Upper lobe of left lung (tissue), 6 donors: ENCODE data around the gene CRIP2. TPM values are rescaled to one million over a fixed set of nuclear protein-coding genes. Genes with fewer than 3 reads are reported as not detected.

ENCODE experiments used
- ATAC-seq, 2 donors: fragments of 200-7000 bp; cut with Tn5 transposase; one replicate each; pipeline ENCODE4 v1.9.1; 2022; ENCODE audit warnings: mild to moderate bottlenecking in 2 of 2, moderate library complexity in 2 of 2; ENCODE audit not compliant: low FRiP score in 2 of 2
- DNase-seq, 2 donors: peaks; one replicate each; pipeline ENCODE4 v3.0.0-alpha.2; 2019 to 2020
- H3K27ac ChIP-seq, 4 donors: fragments of 200-600 bp; sonication (generic); one replicate each; pipeline ENCODE4 v1.5.1; 2016 to 2019
- H3K27me3 ChIP-seq, 4 donors: fragments of 200-600 bp; sonication (generic); one replicate each; pipeline ENCODE4 v1.5.1; 2017 to 2019
- H3K36me3 ChIP-seq, 4 donors: fragments of 200-600 bp; sonication (generic); one replicate each; pipeline ENCODE4 v1.5.1; 2016 to 2019
- H3K4me1 ChIP-seq, 4 donors: fragments of 200-600 bp; sonication (generic); one replicate each; pipeline ENCODE4 v1.5.1; 2018 to 2019
- H3K4me3 ChIP-seq, 4 donors: fragments of 200-600 bp; sonication (generic); one replicate each; pipeline ENCODE4 v1.5.1; 2017 to 2019; ENCODE audit warnings: mild to moderate bottlenecking in 2 of 4, moderate library complexity in 1 of 4
- H3K9me3 ChIP-seq, 4 donors: fragments of 200-600 bp; sonication (generic); one replicate each; pipeline ENCODE4 v1.5.1; 2018 to 2019
- CTCF ChIP-seq, 6 experiments: fragments of 450-650 bp in 4 of 6; fragments of 200-600 bp in 2 of 6; sonication (generic) in 2 of 6; IDR thresholded peaks; one replicate each; pipeline ENCODE4 v1.5.1; 2016 to 2019; ENCODE audit warnings: antibody characterized with exemption in 6 of 6
- EP300 ChIP-seq, 4 donors: sonication (generic); formaldehyde crosslinking; IDR thresholded peaks; one replicate each; pipeline ENCODE4 v1.5.1; 2017; ENCODE audit warnings: antibody characterized with exemption in 4 of 4, control low read depth in 2 of 4
- POLR2A ChIP-seq, 4 donors: fragments of 450-650 bp; IDR thresholded peaks; one replicate each; pipeline ENCODE4 v1.5.1; 2016 to 2017; ENCODE audit warnings: antibody characterized with exemption in 4 of 4, mild to moderate bottlenecking in 2 of 4
- POLR2AphosphoS5 ChIP-seq, 2 donors: sonication (generic); formaldehyde crosslinking; IDR thresholded peaks; one replicate each; pipeline ENCODE4 v1.5.1; 2017; ENCODE audit warnings: antibody characterized with exemption in 2 of 2
- WGBS, 2 donors: methylation state at CpG; one replicate each; pipeline ENCODE4 v1.1.5; 2017 to 2018; 5-methylcytosine and 5-hydroxymethylcytosine counted together
- total RNA-seq, 6 donors: library from RNA; depleted of rRNA in 4 of 6; stranded (reverse); fragments of >200 nt in 4 of 6; gene quantifications; one replicate each; pipeline versions ENCODE4 v1.1.0 to v1.2.1, GENCODE V29; 2016 to 2021
- donor health status: DM: no; HTN: no; CAD: no; lungs with moderate emphysema.
- donor health status: DM: no; HTN: yes; CAD: no; lungs with severe emphysema.

The CRIP2 gene
- total RNA-seq, 6 donors from 2014 or later, result 55.5 to 422 (median 190) TPM

- Histone ChIP-seq H3K36me3 (peaks cover 0 to 8% (median 3%) of the 10 kb centered on the region in 4 donors), H3K9me3 (no peaks in the 10 kb centered on the region), H3K27me3 (peaks cover 0 to 3% (median 0%) of the 10 kb centered on the region in 4 donors), H3K4me3 (peak within 1 kb of the TSS; percentile 69 to 92 (median 76)), H3K27ac (peak within 1 kb of the TSS; percentile 88 to 98 (median 90)), H3K4me1 (peaks cover 46 to 57% (median 52%) of the 10 kb centered on the region in 4 donors)
- TF ChIP-seq EP300 (IDR thresholded peaks at IDR 0.05) (peak in 2 of 4 donors; percentile 3 to 44), CTCF (IDR thresholded peaks at IDR 0.05) (peak; percentile 93 to 100 (median 99)), POLR2AphosphoS5 (IDR thresholded peaks at IDR 0.05) (peak; percentile 54 to 73), POLR2A (IDR thresholded peaks at IDR 0.05) (peak in 2 of 4 donors; percentile 59 to 60)
- ATAC-seq, result peak; percentile 79 to 94
- 0% methylated on average over 56 of the region's 94 CpGs; no CpG with 5 or more reads in 1 of the 2 donors for WGBS, 2 donors
- peak; percentile 99 to 100 for DNase-seq
Measured at GRCh38 chr14:105490572-105491365, 16.1 kb downstream of the CRIP2 start, which contains the start of gene TEDC1. TSS of gene TEDC1 (plus strand) at chr14:105491246. CDS start at chr14:105491376, 130 bp downstream.

DNA sequence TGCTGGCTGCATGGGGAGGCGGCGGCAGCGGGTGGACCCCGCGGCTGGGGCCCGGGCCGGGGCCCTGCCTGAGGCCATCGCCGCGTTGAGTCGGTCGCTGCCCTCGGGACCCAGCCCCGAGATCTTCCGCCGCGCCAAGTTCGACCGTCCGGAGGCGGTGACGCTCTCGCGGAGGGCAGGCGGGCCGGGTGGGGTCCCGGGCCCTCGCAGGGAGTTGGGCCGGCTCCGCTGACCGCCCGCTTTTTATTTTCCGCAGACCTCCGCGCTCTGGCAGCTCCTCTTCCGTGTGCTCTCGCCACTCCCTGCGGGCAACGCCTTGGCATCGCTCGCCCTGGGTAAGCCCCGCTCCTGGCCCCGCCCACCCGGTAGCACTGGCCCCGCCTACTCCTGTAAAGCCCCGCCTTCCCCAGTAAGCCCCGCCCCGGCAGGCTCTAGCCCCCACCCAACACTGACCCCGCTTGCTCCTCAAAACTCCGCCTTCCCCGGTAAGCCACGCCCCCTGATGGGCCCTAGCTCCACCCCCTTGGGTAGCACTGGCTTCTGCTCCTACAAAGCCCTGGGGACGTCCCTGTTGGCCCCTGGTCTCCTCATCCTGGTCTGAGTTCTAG, 16.8 kb downstream of the CRIP2 start:
- H3K27ac ChIP-seq, result peak overlapping the region; percentile 88 to 98 (median 90)
- peaks cover 39 to 50% (median 45%) of the 10 kb centered on the region in 4 donors for H3K4me1 ChIP-seq
- peaks cover 0 to 8% (median 3%) of the 10 kb centered on the region in 4 donors for H3K36me3 ChIP-seq
- peaks cover 0 to under 1% (median 0%) of the 10 kb centered on the region in 4 donors for H3K27me3 ChIP-seq
- peak overlapping the region; percentile 69 to 92 (median 74) for H3K4me3 ChIP-seq
- no peaks in the 10 kb centered on the region for H3K9me3 ChIP-seq
- TF ChIP-seq EP300 (IDR thresholded peaks at IDR 0.05), result no peak
- peak in 2 of 4 donors; percentile 29 to 65 for TF ChIP-seq POLR2A (IDR thresholded peaks at IDR 0.05)
- no peak for TF ChIP-seq CTCF (IDR thresholded peaks at IDR 0.05)
- TF ChIP-seq POLR2AphosphoS5 (IDR thresholded peaks at IDR 0.05), result no peak
- DNase-seq, result peak; percentile 75 to 93
- WGBS, 2 donors, result 1 to 2% methylated on average over 25 to 30 of the region's 53 CpGs
- ATAC-seq, result peak; percentile 3 to 49

- Histone ChIP-seq H3K4me1 (peaks cover 31 to 42% (median 36%) of the 10 kb centered on the region in 4 donors), H3K27ac (peak overlapping the region in 1 of 4 donors; percentile 88), H3K4me3 (peak overlapping the region in 1 of 4 donors; percentile 69), H3K9me3 (no peaks in the 10 kb centered on the region), H3K36me3 (peaks cover 0 to 8% (median 3%) of the 10 kb centered on the region in 4 donors), H3K27me3 (no peaks in the 10 kb centered on the region)
- DNase-seq (peak in 1 of 2 donors; percentile 83), ATAC-seq (no peak)
- WGBS, 2 donors, result 90% methylated on average over 2 to 24 of the region's 24 CpGs
- TF ChIP-seq POLR2A (IDR thresholded peaks at IDR 0.05) (no peak), EP300 (IDR thresholded peaks at IDR 0.05) (no peak), CTCF (IDR thresholded peaks at IDR 0.05) (no peak), POLR2AphosphoS5 (IDR thresholded peaks at IDR 0.05) (no peak)
Measured at GRCh38 chr14:105492031-105492970, 17.7 kb downstream of the CRIP2 start.
